DMS 273 (cell line): ENCODE results near the gene SPOCK1.
"Not testable (repeated sequence)": the region's sequence is repeated elsewhere in the genome, so short reads cannot be mapped to it uniquely, and the experiment has no call there.

Source experiments
- DNase-seq: peaks from one replicate; lab custom pipeline; 2025; ENCODE audit not compliant: unreplicated experiment; lab: John Stamatoyannopoulos, UW

Gene SPOCK1

DNA sequence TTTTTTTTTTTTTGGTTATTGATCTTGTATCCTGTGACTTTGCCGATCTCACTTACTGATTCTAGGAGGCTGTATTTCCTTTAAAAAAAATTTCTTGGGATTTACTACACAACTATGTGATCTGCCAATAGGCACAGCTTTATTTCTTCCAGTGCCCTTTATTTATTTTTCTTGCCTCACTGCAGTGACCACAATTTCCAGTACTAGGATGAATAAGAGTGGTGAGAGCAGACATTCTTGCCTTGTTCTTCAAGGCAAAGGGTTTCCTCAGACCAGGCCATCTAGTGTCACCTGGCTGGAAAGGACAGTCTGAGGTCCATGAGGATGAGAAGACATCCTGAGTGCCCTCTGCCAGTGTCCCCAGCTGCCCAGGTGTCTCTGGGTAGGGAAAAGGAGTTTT, 265.4 kb downstream of the SPOCK1 start:
- no peak for DNase-seq

DNA sequence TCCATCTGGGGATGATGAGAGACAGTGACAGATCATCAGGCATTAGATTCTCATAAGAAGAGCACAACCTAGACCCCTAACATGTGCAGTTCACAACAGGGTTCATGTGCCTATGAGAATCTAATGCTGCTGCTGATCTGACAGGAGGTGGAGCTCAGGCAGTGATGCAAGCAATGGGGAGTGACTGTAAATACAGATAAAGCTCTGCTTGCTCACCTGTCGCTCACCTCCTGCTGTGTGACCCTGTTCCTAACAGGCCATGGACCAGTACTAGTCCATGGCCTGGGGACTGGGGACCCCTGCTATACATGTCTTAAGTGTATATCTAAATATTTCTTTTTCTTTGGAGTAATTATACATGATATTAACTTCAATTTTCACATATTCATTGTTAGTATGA, 265.8 kb downstream of the SPOCK1 start:
- not testable (repeated sequence) for DNase-seq

DNA sequence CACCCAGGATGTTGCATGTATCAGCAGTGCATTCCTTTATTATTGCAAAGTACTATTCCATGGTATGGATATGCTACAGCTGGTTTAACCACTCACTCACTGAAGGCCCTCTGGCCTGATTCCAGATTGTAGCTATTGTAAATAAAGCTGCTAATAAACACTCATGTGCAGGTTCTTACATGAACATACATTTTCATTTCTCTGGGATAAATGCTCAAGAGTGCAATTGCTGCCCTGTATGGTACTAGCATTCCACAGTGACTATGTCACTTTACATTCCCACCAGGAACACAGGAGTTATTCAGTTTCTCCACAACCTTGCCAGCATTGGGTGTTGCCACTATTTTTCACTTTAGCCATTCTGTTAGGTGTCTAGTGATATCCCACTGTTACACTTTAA, 267.6 kb downstream of the SPOCK1 start:
- no peak for DNase-seq

DNA sequence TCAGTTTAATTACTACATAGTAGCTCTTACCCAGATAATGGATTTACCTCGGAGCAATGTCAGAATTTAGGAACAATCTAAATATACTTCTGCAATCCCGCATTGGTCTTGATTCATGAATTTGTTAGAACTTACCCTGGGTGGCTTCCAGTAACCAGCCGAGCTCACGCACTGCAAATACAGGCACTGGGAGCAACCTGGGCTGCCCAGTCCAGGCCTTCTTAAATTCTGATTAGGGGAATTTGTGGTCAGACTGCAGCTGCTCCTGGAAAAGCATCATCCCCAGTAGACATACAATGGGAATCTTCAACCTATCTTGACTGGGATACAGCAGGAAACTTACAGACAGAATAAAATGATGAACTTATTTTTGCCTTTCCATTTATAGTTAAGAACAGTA, 270.3 kb downstream of the SPOCK1 start:
- DNase-seq = no peak

DNA sequence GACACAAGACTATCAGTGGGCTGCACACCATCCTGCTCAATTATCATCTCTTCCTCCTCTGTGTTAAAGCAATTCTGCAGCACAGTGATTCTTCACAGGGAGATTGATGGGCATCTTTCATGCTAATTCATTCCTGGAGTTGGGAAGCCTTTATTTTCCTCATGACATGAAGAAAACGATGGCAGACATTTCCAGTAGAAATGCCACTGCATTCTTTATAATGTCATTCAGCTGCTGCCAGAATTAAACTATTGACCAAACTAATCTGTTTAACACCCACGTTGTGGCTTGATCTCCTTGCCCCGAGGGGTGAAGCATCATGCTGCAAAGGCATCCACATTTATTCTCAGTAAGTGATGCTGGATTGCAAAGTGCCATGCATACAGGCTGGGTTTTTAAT, 273.0 kb downstream of the SPOCK1 start:
- no peak for DNase-seq

DNA sequence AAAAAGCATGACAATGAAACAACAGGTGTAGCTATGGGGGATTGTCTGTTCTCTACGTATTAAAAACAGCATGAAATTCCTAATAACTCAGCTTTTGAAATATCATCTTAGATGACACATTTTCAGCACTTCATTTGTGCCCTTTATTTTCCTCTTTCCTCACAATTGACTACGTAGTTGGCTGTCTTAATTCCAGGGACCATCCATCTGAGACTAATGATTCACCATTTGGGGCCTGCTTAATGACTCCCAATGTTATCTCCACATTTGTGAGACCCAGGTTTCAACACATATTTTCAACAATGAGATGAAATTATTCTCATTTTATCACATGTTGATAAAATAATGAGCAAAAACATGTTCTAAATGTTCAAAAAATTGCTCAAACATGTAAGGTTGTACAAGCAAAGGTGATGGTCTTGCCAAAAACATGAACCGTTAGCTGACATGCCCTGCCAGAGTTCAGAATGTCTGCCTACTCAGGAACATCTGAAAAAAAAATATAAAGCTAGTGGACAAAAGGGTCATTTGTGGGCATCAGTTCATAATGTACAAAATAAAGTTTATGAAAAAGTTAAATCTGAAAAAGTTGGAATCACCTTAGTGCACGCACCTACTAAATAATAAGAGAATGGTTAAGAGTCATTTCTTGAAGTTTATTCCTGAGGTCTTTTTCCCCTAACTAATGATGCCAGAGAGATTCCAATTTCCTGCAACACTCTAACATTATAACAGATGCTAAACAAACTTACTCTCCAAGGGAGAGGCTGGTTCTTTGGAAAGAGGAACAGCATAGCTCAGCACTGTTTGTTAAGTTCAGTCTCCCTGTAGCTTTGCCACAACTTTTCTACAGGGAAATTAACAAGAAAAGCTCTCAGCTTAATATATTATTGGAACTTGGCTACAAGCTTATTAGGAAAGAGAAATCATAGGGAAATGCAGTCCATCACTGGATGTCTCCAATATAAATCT, 275.5 kb downstream of the SPOCK1 start:
- DNase-seq = no peak

DNA sequence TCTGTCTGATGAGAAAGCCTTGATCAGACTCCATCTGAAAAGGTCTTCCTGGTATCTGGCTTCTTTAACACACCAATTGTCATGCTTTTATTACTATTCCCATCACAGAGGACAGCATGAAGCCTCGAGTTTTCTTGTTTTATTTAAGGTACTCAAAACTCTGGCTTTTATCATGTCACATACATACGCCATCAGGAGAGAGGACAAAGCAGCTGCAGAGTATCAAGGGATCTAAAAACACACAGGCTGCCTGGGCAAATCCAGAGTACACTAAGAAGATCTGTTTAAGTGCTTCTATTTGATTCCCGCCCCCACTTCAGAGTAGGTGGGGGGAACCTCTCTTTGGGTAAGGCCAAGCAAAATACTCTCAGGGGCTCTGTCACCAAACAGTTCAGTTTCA, 277.2 kb downstream of the SPOCK1 start:
- DNase-seq = no peak

DNA sequence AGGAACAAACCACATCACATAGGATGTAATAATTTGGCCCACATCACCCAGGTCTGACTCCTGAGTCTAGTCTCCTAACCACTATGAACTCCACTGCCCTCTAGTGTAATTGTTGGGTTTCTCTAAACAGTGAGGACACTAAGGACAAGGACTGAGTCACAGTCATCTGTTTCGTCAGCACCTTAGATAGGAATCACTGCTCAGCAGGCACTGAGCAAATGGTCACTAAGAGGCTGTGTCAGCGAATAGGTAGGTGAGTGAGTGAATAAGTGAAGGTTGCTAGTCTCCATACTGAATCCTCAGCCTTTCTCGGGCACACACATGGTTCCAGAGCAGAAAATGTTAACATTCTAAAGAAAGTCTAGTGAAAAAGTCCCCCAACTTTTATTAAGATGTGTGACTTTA, 278.6 kb downstream of the SPOCK1 start:
- DNase-seq = peak; percentile 71

DNA sequence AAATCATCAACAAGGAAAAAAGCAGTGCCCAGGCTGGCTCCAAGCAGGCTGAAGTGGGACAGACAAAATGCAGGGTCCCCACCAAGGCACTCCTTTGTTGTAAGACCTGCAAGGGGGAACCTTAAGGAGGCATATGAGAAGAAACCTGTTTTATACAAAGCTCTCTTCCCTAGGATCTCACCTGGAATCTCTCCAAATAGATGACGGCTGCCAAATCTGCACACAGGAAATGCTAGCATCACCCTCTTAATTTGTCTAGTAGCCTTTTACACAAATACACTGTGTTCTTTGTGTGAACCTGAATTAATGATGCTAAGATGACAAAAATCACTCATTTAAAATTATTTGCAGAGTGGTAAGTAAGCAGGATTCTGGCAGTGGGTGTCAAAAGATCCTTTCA, 280.2 kb downstream of the SPOCK1 start:
- DNase-seq = no peak

DNA sequence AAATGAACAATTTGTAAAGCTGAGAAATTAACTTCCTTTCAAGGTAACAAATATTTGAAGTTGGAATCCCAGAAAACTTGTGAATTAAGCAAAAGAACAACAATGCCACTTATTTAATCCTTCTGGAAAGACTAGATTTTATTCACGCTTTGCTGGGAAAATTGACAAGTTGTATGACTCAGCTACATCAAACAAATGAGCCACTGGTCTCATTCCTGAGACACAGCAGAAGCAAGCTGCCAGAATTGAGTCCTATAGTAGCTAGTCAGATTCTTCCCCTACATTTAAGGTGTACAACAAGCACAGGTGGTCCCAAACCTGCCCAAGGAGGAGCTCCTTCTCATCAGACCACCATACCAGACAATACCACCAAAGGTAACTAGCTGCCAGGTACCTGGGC, 280.7 kb downstream of the SPOCK1 start:
- DNase-seq = no peak

DNA sequence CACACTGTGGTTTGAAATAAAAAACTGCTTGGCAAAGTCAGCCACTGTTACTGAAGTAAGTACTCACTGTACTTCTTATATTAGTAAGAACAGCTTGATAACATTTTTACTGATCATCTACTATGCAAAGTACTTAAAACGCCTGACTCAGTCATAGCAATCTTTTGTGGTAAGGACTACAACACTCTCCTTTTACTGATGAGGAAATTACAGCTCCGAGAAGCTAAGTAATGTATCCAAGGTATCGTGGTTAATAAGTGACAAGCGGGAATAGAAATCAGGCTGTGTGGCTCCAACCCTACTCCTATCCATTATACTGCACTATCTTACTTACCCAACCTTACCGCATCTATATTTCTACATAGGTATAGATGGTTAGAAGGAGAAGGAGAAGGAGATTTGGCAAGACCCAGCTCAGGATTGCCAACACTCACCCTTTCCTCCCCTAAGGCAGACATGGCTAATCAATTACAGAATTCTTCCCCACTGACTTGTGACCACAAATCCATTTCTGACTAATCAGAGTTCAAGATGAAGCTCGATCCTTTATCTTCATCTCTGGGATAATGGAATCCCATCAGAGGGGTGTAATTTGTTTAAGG, 281.4 kb downstream of the SPOCK1 start:
- no peak for DNase-seq

DNA sequence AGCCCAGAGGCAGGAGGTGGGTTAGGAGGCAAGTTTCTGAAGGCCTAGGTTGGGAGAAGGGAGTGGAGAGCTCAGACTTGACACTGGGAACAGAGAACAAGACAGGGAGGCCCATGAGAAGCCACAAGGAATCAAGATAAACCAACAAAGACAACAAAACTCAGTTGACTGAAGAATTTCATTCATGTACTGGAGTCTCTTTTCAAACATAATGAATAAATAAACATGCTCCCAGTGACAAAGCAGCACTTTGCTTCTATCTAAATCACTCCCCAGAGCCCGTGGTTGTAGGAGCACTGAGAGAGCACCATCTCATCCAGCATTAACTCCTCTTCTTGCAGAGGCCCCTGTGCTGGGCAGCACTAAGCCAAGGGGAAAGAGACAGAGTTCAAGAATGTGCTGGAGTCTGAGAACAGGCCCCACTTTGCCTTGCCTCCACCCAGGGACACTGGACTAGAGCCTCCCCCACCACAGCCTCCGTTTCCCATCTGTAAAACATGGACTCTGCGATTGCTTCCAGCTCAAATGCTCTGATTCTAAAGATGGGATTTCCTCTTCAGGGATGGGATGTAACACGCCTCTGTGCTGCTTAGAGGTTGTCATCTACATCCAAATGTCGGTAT, 282.0 kb downstream of the SPOCK1 start:
- DNase-seq = no peak

DNA sequence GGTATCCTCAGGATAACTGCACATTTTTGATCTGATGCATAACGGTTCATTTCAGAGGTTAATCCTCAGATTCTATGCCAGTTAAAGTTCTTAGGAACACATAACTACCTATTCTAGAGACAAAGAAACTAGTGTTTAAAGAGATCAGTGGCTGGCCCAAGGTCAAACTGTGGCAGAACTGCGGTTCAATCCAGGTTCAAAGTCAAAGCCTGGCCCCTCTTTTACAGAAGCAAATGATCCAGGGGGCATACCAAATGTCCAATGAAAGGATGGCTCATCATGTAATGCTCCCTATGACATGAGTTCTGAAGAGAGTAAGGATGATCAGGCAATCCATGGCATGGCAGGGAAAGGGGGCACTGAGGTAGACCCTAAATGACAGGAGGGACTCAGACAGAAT, 283.3 kb downstream of the SPOCK1 start:
- DNase-seq = no peak

DNA sequence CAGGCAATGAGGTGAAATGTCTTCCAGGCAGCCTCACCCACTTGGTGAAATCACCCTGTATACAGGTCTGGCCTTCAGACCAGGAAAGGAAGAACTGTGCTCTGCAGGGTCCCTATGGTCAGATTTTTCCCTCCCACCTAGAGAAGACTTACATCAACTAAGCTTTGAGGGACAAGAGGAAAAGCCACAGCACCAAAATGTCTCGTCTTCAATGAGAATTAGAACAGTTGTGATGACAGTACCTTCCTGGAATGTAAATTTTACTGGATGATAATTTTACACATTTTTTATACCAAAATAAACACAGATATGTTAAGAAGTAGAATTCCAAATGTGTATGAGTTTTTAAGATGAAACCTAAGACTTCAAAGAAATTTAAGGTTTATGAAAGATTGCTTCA, 283.9 kb downstream of the SPOCK1 start:
- no peak for DNase-seq

DNA sequence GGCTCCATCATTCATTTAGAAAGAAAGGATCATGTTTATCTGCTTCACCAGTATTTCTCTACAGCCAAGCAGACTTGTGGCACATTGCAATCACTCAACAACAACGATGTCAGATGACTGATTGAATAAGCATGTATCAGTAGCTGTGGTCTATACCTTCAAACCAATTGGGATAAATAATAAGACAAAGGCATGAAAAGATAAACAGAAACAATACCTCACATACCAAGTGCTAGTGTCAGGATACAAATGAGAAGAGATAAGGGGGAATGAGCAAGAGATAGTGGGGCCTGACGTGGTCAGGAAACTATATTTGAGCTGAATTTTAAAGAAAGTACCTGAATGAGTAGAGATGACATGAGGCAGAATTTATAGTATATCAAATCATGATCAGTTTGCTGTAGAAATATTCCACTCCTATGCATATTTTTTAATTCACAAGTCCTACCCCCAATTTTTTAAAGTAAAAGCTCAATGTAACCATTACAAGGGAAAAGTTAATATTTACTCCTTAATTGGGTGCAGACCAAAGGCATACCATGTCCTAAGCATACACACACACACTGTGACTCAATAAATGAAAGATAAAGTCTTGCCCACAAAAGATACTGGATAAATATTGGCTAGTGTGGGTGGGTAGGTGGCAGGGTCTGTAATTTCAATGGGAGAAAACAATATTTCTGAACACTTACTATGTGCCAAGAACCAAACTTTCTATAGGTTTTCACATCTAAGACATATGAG, 284.5 kb downstream of the SPOCK1 start:
- no peak for DNase-seq

DNA sequence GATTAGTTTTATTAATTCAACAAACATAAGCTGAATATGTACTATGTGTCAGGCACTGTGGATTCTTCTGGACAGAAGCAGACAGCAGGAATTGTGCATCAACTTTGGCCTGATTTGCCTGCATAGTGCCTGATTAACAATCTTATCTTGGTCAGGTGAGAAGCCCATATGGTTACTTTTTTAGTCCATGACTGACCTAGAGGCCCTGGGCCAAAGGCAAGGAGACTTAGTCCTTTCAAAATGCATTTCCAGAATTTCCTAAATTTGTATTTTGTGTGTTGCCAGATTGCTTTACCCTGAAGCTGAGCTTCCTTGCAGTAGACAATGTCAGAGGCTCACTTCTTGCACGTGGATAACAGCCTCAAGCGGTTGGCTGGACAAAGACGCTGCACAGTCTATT, 286.7 kb downstream of the SPOCK1 start:
- no peak for DNase-seq

DNA sequence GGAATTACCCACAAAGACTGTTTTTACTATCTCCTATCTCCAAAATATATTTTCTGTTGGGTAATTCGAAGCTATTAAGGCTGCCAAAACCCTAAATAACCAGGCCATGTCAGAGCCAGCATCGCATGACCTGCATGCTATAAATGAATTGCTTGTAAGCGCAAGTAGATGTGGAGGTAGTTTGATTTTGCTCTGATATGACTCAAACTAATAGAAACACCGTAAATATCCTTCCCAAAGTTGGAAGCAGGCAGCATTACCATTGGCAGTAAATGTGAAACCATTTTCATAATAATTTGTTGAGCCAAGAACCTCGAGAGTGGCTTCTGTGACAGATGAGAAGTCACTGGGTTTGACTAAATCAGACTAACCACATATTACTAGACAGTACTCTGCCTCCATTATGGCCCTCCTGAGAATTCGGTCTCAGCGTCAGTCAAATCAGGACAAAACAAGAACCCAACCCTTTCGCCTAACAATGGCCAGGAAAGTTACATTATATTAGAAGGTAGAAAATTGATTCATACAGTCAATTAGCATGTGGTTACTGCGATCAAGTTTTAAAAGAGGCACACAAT, 289.8 kb downstream of the SPOCK1 start:
- no peak for DNase-seq

DNA sequence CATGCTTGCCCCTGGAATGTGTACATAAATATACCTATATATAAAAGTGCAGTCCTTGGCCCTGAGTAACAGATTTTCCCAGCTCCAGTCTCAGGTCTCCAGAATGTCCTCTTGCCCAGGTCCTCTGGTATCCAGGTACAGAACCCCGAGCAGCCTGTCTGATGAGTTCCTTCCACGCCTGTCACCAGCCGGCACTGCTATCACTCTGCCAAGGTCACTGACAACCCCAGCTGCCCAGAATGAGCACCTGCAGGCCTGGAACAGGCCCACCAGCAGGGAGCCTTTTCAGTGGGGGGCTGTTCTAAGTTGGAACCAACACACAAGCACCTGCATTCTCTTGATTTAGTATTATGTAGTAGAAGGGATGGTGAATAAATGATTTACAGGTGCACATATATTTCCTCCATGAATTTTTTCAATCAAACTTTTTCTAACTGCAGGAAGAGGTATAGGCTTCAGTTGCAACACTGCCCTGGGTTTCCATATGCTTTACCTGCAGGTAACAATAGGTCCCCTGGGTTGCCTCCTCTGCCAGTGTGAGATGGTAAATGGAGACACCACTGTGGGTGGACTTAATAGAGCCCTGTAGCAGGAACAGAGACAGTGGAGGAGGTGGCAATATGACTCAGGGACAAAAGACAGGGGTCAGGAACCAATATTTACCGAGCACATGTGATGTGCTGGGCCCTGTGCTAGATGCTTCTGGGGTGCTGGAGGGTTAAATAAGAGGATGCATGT, 291.9 kb downstream of the SPOCK1 start:
- no peak for DNase-seq

DNA sequence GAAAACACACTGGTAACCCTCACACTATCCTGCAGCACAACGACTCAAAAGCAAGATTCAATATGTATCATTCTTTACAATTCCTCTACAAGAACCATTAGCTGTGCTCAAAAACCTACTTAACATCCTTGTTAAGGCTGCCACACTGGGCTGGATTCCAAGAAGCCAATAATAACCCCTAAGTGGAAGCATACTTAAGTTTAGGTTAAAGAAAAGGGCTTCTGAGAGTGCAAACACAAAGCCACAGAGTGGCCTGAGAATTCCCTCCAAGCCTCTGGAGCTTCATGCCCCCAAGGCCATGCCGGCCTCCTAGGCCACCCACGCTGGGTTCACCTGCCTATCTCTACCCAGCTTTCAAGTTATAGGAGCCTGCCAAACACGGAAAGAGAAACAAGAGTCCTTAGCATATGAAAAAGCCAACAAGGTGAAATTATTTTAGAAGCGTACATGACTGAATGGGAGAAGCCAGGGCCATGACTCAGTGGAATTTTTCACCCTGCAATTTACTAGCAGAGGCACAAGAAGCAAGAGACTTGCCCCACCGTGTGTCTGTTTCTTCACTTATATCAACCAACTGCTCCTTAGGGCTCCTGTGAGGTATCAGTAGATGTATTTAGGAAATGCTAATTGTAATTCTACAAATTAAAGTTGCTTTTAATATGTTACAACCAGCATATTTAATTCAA, 293.0 kb downstream of the SPOCK1 start:
- peak; percentile 11 for DNase-seq
